ENCODE measurements around the gene NEB.

DNA sequence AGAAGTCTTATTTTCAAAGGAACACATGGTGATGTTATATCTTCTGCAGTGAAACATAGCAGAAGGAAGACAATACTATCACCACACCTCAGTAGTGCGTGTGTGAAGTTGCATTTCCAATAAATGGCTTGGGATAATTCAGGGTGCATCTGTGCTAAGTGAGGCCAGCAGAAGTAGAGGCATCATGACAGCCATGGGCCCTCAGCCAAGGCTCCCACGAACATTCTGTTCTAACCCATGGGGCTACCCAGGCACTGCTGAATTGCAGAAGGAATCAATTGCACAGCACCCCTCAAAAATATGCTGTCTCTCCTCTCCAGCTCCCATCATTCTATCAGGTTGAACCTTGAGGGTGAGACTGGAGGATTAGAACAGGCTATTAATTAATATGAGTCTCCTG is 185.1 kb downstream of the NEB start:
- TF ChIP-seq POLR2A (IDR thresholded peaks at IDR 0.05) = no peak
- TF ChIP-seq, protein P1, sequence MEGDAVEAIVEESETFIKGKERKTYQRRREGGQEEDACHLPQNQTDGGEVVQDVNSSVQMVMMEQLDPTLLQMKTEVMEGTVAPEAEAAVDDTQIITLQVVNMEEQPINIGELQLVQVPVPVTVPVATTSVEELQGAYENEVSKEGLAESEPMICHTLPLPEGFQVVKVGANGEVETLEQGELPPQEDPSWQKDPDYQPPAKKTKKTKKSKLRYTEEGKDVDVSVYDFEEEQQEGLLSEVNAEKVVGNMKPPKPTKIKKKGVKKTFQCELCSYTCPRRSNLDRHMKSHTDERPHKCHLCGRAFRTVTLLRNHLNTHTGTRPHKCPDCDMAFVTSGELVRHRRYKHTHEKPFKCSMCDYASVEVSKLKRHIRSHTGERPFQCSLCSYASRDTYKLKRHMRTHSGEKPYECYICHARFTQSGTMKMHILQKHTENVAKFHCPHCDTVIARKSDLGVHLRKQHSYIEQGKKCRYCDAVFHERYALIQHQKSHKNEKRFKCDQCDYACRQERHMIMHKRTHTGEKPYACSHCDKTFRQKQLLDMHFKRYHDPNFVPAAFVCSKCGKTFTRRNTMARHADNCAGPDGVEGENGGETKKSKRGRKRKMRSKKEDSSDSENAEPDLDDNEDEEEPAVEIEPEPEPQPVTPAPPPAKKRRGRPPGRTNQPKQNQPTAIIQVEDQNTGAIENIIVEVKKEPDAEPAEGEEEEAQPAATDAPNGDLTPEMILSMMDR (IDR thresholded peaks at IDR 0.05) = no peak
- no peak for TF ChIP-seq POLR2AphosphoS5 (IDR thresholded peaks at IDR 0.05)
